ENCODE results near the gene RAB7B.
A peak's percentile ranks its signal among the peaks of the same experiment; 100 is the strongest.

RAB7B gene

DNA sequence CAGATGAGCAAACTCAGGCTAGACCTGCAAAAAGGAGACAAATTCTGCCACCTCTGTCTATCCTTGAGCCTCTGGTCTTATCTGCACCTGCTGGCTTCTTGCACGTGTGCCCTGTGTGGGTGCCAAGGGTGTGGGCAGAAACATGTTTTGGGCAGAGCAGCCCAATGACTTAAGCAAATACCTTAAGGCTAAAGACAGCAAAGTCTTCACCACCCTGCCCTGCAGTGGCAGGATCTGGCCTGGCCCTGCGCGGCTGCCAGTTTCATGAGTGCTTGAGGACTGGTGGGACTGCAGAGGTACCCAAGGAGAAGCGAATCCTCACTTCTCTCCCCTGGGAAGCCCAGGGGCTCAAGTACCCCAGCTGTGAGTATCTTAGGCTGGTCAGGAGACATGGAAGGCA, 56.2 kb downstream of the RAB7B start:
- TF ChIP-seq, protein P1, sequence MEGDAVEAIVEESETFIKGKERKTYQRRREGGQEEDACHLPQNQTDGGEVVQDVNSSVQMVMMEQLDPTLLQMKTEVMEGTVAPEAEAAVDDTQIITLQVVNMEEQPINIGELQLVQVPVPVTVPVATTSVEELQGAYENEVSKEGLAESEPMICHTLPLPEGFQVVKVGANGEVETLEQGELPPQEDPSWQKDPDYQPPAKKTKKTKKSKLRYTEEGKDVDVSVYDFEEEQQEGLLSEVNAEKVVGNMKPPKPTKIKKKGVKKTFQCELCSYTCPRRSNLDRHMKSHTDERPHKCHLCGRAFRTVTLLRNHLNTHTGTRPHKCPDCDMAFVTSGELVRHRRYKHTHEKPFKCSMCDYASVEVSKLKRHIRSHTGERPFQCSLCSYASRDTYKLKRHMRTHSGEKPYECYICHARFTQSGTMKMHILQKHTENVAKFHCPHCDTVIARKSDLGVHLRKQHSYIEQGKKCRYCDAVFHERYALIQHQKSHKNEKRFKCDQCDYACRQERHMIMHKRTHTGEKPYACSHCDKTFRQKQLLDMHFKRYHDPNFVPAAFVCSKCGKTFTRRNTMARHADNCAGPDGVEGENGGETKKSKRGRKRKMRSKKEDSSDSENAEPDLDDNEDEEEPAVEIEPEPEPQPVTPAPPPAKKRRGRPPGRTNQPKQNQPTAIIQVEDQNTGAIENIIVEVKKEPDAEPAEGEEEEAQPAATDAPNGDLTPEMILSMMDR (IDR thresholded peaks at IDR 0.05; ENCODE audit: insufficient read depth, low read depth, low read length, missing control alignments) = peak; percentile 4
- peak; percentile 82 for DNase-seq (ENCODE audit: low read depth)
- no peak overlapping the region for H3K4me3 ChIP-seq (ENCODE audit: low read length)

GRCh38 chr1:205945069-205945468, 58.1 kb downstream of the RAB7B start:
- no peak overlapping the region for H3K4me3 ChIP-seq (ENCODE audit: low read length)
- TF ChIP-seq, protein P1 (IDR thresholded peaks at IDR 0.05; ENCODE audit: insufficient read depth, low read depth, low read length, missing control alignments) = no peak
- DNase-seq (ENCODE audit: low read depth) = no peak

DNA sequence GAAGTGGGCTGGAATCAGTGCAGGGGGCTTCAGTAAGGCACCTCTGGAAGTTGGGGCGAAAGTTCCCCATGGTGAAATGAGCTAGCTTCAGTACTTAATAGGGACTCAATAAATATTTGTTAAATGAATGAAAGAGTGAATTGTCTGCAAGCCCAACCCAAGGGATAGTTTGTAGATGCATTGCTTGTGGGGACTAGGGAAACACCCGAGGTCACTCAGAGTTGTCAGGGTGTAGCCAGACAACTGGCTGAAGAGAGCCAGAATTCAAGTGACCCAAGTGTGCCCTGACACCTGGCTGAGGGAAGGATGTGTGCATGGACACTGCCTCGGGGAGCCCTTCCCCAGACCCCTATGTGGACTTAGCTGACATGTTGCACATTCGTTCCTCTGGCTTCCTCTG, 58.7 kb downstream of the RAB7B start:
- no peak for DNase-seq (ENCODE audit: low read depth)
- no peak overlapping the region for H3K4me3 ChIP-seq (ENCODE audit: low read length)
- TF ChIP-seq, protein P1 (IDR thresholded peaks at IDR 0.05; ENCODE audit: insufficient read depth, low read depth, low read length, missing control alignments) = no peak

- TF ChIP-seq, protein P1 (IDR thresholded peaks at IDR 0.05; ENCODE audit: insufficient read depth, low read depth, low read length, missing control alignments) = no peak
- no peak for DNase-seq (ENCODE audit: low read depth)
- H3K4me3 ChIP-seq (ENCODE audit: low read length) = no peak within 1 kb of the TSS
These were observed 60.0 kb downstream of the RAB7B start, which contains the start of gene SLC26A9 for GRCh38 chr1:205943245-205943644. Gene SLC26A9 (minus strand): TSS chr1:205943456. CDS start chr1:205935820, 7,636 bp downstream.

DNA sequence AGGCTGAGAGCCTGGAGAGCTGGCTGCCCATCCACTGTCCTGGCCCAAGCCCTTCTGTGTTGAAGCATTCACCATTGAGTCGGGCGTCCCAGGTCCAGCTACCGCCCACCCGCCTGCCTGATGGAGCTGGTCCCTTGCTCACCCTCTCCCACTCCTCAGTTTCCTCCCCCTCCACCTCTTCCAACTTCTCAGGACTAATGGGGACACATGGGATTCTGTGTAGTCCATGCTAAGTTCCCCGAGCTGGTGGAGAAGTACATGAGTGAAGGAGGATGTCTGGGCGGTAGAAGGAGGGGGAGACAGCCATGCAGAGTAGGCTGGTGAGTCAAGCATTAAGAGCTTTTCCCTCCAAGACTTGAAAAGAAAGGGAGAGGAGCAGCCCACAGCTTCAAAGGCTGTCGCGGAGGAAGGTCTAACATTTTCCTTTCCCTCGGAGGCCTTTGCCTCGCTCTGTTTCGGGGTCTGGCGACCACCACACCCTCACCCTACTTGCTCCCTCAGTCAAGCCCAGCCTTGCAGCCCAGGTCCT, 60.5 kb downstream of the RAB7B start:
- no peak for DNase-seq (ENCODE audit: low read depth)
- H3K4me3 ChIP-seq (ENCODE audit: low read length) = no peak overlapping the region
- TF ChIP-seq, protein P1 (IDR thresholded peaks at IDR 0.05; ENCODE audit: insufficient read depth, low read depth, low read length, missing control alignments) = no peak

GRCh38 chr1:205940710-205941109, 62.5 kb downstream of the RAB7B start:
- no peak for DNase-seq (ENCODE audit: low read depth)
- TF ChIP-seq, protein P1 (IDR thresholded peaks at IDR 0.05; ENCODE audit: insufficient read depth, low read depth, low read length, missing control alignments) = no peak
- no peak overlapping the region for H3K4me3 ChIP-seq (ENCODE audit: low read length)

DNA sequence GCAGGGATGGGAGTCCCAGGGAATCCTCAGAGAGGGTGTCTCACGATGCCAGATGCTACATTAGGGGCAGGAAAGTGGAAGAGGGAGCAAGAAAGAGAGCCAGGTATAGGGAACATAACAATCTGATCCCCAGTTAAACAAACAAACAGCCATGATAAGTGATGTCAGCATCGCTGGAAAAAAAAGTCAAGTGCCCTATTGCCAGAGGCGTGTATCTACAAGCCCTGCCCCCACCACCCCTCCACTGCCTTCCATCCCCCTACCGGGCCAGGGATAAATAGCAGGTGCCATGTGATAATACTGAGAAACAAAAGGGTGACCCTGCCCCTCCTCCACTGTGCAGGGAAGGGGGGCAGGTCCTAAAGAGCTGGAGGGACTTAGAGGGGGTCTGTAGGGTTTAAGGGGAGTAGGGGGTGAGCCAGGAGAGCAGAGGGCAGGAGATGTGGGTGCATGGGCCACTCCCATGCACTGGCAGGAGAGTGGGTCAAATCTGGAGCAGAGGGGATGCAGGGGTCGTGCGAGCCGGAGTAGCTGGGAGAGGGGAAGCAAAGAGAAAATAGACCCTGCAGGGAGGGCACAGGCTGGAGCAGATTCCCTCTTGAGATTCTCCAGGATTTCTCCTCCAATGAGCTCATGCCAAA, 63.4 kb downstream of the RAB7B start:
- TF ChIP-seq, protein P1 (IDR thresholded peaks at IDR 0.05; ENCODE audit: insufficient read depth, low read depth, low read length, missing control alignments) = peak; percentile 22

More for the DNA sequence above, 63.4 kb downstream of the RAB7B start:
- no peak overlapping the region for H3K4me3 ChIP-seq (ENCODE audit: low read length)
- no peak for DNase-seq (ENCODE audit: low read depth)
